Tibial nerve (tissue), 4 donors: ENCODE measurements around the gene SPNS3. TPM values are rescaled to one million over a fixed set of nuclear protein-coding genes. Genes with fewer than 3 reads are reported as not detected.
A peak's percentile ranks its signal among the peaks of the same experiment; 100 is the strongest.

Source experiments
- DNase-seq, 2 donors: peaks; one replicate each; pipeline ENCODE4 v3.0.0-alpha.2; 2019; ENCODE audit warnings: low spot score in 2 of 2
- H3K27ac ChIP-seq, 4 donors: fragments of 200-600 bp; sonication (generic) in 3 of 4; one replicate each; pipeline ENCODE4 v1.5.1; 2017 to 2019; ENCODE audit warnings: mild to moderate bottlenecking in 1 of 4
- H3K27me3 ChIP-seq, 2 donors: fragments of 200-600 bp; sonication (generic) in 1 of 2; one replicate each; pipeline versions ENCODE4 v1.5.1 to v1.6.0; 2017 to 2019
- H3K36me3 ChIP-seq, 3 donors: fragments of 200-600 bp; sonication (generic); one replicate each; pipeline ENCODE4 v1.5.1; 2018 to 2019
- H3K4me1 ChIP-seq, 4 donors: fragments of 200-600 bp; sonication (generic) in 3 of 4; one replicate each; pipeline ENCODE4 v1.5.1; 2017 to 2019
- H3K4me3 ChIP-seq, 4 donors: fragments of 200-600 bp; sonication (generic) in 3 of 4; one replicate each; pipeline ENCODE4 v1.5.1; 2017 to 2019; ENCODE audit warnings: mild to moderate bottlenecking in 1 of 4, moderate library complexity in 1 of 4
- H3K9me3 ChIP-seq, 4 donors: fragments of 200-600 bp; sonication (generic) in 3 of 4; one replicate each; pipeline ENCODE4 v1.5.1; 2017 to 2019
- CTCF ChIP-seq, 5 experiments: fragments of 200-600 bp in 3 of 5; fragments of 450-650 bp in 2 of 5; sonication (generic) in 3 of 5; IDR thresholded peaks; one replicate each; pipeline ENCODE4 v1.5.1; 2016 to 2019; ENCODE audit warnings: antibody characterized with exemption in 5 of 5, mild to moderate bottlenecking in 3 of 5, moderate library complexity in 2 of 5
- EP300 ChIP-seq, 2 donors: sonication (generic); formaldehyde crosslinking; IDR thresholded peaks; one replicate each; pipeline ENCODE4 v1.6.1; 2017; ENCODE audit warnings: antibody characterized with exemption in 2 of 2, mild to moderate bottlenecking in 1 of 2
- POLR2A ChIP-seq, 2 donors: fragments of 450-650 bp; IDR thresholded peaks; one replicate each; pipeline ENCODE4 v1.6.1; 2017; ENCODE audit warnings: antibody characterized with exemption in 2 of 2, mild to moderate bottlenecking in 2 of 2, moderate library complexity in 2 of 2
- WGBS, 2 donors: methylation state at CpG; one replicate each; pipeline ENCODE4 v1.1.5; 2018; 5-methylcytosine and 5-hydroxymethylcytosine counted together
- total RNA-seq, 4 donors: library from RNA; depleted of rRNA; stranded (reverse); fragments of >200 nt; gene quantifications; one replicate each; pipeline ENCODE4 v1.1.0, GENCODE V29; 2016

Gene SPNS3
- total RNA-seq, 4 donors from 2014 or later, result 0.44 TPM; not detected in 3

GRCh38 chr17:4482338-4483011 lies 48.7 kb downstream of the SPNS3 start:
- TF ChIP-seq POLR2A (IDR thresholded peaks at IDR 0.05) (no peak), CTCF (IDR thresholded peaks at IDR 0.05) (no peak), EP300 (IDR thresholded peaks at IDR 0.05) (no peak)
- WGBS, 2 donors, result 76 to 84% methylated on average over 16 of the region's 16 CpGs
- Histone ChIP-seq H3K4me3 (no peak overlapping the region), H3K9me3 (no peaks in the 10 kb centered on the region), H3K27ac (peak overlapping the region in 1 of 4 donors; percentile 71), H3K27me3 (no peaks in the 10 kb centered on the region), H3K4me1 (peaks cover 0 to 17% (median 0%) of the 10 kb centered on the region in 4 donors), H3K36me3 (no peaks in the 10 kb centered on the region)
- DNase-seq, result no peak

- no peaks in the 10 kb centered on the region for H3K27me3 ChIP-seq
- no peaks in the 10 kb centered on the region for H3K9me3 ChIP-seq
- DNase-seq, result no peak
- peaks cover 0 to 17% (median 0%) of the 10 kb centered on the region in 4 donors for H3K4me1 ChIP-seq
- peak overlapping the region in 1 of 4 donors; percentile 71 for H3K27ac ChIP-seq
- no peak for TF ChIP-seq EP300 (IDR thresholded peaks at IDR 0.05)
- TF ChIP-seq CTCF (IDR thresholded peaks at IDR 0.05), result no peak
- TF ChIP-seq POLR2A (IDR thresholded peaks at IDR 0.05), result no peak
- no peaks in the 10 kb centered on the region for H3K36me3 ChIP-seq
- 55 to 68% methylated on average over 11 to 13 of the region's 13 CpGs for WGBS, 2 donors
- H3K4me3 ChIP-seq, result no peak overlapping the region
Measured at GRCh38 chr17:4483012-4483840, 49.5 kb downstream of the SPNS3 start.

- no peak for DNase-seq
- no peak overlapping the region for H3K27ac ChIP-seq
- peaks cover 0 to 6% (median 0%) of the 10 kb centered on the region in 4 donors for H3K4me1 ChIP-seq
- H3K27me3 ChIP-seq, result no peaks in the 10 kb centered on the region
- H3K9me3 ChIP-seq, result no peaks in the 10 kb centered on the region
- no peaks in the 10 kb centered on the region for H3K36me3 ChIP-seq
- WGBS, 2 donors, result 84 to 86% methylated on average over 21 to 25 of the region's 31 CpGs
- peak overlapping the region in 1 of 4 donors; percentile 16 for H3K4me3 ChIP-seq
- no peak for TF ChIP-seq EP300 (IDR thresholded peaks at IDR 0.05)
- TF ChIP-seq CTCF (IDR thresholded peaks at IDR 0.05), result no peak
- no peak for TF ChIP-seq POLR2A (IDR thresholded peaks at IDR 0.05)
Measured at GRCh38 chr17:4485676-4486646, 52.2 kb downstream of the SPNS3 start.

GRCh38 chr17:4487296-4487695 lies 53.6 kb downstream of the SPNS3 start:
- Histone ChIP-seq H3K27me3 (no peaks in the 10 kb centered on the region), H3K4me3 (no peak overlapping the region), H3K27ac (no peak overlapping the region), H3K4me1 (no peaks in the 10 kb centered on the region), H3K9me3 (no peaks in the 10 kb centered on the region), H3K36me3 (no peaks in the 10 kb centered on the region)
- 74 to 86% methylated on average over 8 of the region's 8 CpGs for WGBS, 2 donors
- TF ChIP-seq POLR2A (IDR thresholded peaks at IDR 0.05), result no peak
- no peak for TF ChIP-seq CTCF (IDR thresholded peaks at IDR 0.05)
- no peak for TF ChIP-seq EP300 (IDR thresholded peaks at IDR 0.05)
- no peak for DNase-seq
